HTR-8/SVneo (cell line): ENCODE measurements around the gene KRTAP4-5.
"Not testable (repeated sequence)": the region's sequence is repeated elsewhere in the genome, so short reads cannot be mapped to it uniquely, and the experiment has no call there.

Experiments
- DNase-seq: peaks from one replicate; pipeline ENCODE4 v3.0.0; 2011; ENCODE audit warnings: low spot score, mixed read lengths; ENCODE audit not compliant: insufficient read length
- FAIRE-seq: peaks from 2 replicates; lab custom pipeline; 2011; peaks lifted over from hg19 to GRCh38; lab: Jason Lieb, UNC

Gene KRTAP4-5

GRCh38 chr17:41116297-41116696 lies 33.3 kb downstream of the KRTAP4-5 start:
- DNase-seq (no peak), FAIRE-seq (peak; percentile 28)

DNA sequence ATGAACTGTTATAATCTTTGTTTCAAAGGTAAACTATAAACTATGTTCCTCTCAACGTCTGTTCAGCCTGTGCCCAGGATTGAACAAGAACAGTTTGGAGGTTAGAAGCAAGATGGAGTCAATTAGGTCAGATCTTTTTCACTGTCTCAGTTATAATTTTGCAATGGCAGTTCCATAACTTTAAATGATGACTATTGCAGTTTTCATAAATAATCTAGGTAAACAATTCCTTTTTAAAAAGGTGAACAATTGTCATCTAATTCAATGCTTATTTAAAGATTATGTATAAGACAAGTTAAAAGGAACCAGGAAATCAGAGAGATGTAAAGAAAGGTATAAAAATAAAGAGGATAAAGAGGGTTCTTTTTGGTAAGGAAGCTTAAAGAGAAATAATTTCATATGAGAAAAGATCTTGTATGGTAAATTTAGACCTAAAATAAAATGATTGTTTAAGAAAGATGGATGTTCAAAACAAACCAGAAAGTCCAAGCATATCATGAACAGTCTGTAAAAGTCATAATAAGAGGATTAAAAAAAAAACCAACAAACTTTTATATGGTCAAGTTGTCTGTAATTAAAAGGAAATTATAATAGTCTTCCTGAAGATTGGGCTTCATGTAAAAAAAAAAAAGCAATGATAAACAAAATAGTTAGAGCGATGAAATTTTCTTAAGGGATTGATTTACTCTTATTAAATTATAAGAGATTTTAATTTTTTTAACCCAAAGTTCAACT lies 38.3 kb downstream of the KRTAP4-5 start:
- FAIRE-seq (no peak), DNase-seq (no peak)

DNA sequence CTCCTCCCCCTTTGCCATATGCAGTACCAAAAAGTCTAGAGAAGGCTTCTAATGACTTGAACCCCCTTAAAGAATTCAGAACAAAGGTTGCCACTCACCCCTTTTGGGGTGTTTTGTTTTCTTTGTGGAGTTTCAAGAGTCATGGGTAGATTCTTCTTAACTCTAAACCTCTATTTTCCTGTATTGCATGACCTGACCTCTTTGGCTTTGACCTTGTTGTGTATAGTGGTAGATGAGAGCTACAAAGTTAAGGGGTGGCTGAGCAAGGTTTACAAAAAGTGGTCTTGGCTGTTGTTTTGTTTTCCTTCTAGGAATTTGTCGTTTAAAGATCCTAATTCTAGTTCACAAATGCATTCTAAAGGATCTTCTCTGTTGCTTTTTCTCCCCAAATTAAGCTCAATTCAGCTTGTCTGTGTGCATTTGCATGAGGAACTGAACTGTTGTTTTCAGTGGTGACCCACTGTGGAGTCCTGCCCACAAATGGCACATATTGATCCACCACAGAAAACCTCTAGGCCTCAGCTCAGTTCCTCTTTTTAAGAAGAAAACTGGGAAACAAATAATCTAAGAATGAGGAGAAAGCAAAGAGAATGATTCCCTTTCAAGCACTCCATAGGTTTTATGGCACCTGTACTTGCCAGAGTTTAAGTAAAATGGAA lies 40.8 kb downstream of the KRTAP4-5 start:
- FAIRE-seq, DNase-seq: not testable (repeated sequence)

- FAIRE-seq = peak; percentile 70
- DNase-seq = no peak
These were observed 41.6 kb downstream of the KRTAP4-5 start for GRCh38 chr17:41107941-41108450.

- DNase-seq = not testable (repeated sequence)
- FAIRE-seq = peak; percentile 91
These were observed 44.3 kb downstream of the KRTAP4-5 start, which contains the start of gene KRTAP4-9 for GRCh38 chr17:41105347-41105746. TSS of gene KRTAP4-9 (plus strand) at chr17:41105389. CDS start at chr17:41105389, 0 bp downstream.

GRCh38 chr17:41104386-41105038 lies 45.1 kb downstream of the KRTAP4-5 start:
- FAIRE-seq = peak; percentile 99
- DNase-seq = not testable (repeated sequence)

- FAIRE-seq = no peak
- no peak for DNase-seq
These were observed 45.7 kb downstream of the KRTAP4-5 start for GRCh38 chr17:41103896-41104295.

GRCh38 chr17:41101586-41102259 lies 47.9 kb downstream of the KRTAP4-5 start, which contains the start of gene KRTAP4-16:
TSS of gene KRTAP4-16 (minus strand) at chr17:41102209. CDS start at chr17:41102209, 0 bp downstream.
- peak; percentile 73 for FAIRE-seq
- no peak for DNase-seq

GRCh38 chr17:41099682-41100480 lies 49.7 kb downstream of the KRTAP4-5 start:
- FAIRE-seq = peak; percentile 93
- DNase-seq = peak; percentile 45
